Thyroid gland (tissue), 4 donors: ENCODE measurements around the gene ZNF615.

ENCODE experiments used
- CTCF ChIP-seq, 6 experiments: fragments of 200-600 bp in 3 of 6; fragments of 450-650 bp in 3 of 6; sonication (generic) in 3 of 6; IDR thresholded peaks; one replicate each; pipeline ENCODE4 v1.5.1; 2016 to 2019; ENCODE audit warnings: antibody characterized with exemption in 6 of 6, mild to moderate bottlenecking in 2 of 6, inconsistent platforms in 1 of 6, moderate library complexity in 1 of 6
- POLR2A ChIP-seq, 2 donors: fragments of 450-650 bp; IDR thresholded peaks; one replicate each; pipeline ENCODE4 v1.6.1; 2017; ENCODE audit warnings: antibody characterized with exemption in 2 of 2, mild to moderate bottlenecking in 2 of 2, moderate library complexity in 1 of 2

DNA sequence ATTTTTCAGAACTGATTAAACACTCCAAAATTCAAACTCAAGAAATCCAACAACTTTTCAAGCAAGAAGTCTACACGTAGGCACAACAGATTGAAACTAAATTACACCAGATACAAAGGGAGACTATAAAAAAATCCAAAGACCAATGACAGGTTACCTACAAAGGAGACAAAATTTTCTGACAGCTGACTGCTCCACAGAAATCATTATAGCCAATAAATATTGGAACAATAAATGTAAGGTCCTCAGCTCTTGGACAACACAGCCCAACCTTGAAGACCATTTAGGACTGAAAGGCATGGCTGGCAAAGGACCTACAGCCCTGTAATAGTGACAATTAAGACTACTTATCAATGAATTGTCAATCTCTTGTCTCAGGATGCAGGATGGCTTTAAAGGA, 37.3 kb downstream of the ZNF615 start:
- TF ChIP-seq CTCF (IDR thresholded peaks at IDR 0.05) (no peak), POLR2A (IDR thresholded peaks at IDR 0.05) (no peak)
